ENCODE measurements around the gene POLR2E.

GRCh38 chr19:1076951-1077350 is 18.2 kb downstream of the POLR2E start:
- no peak for TF ChIP-seq ELF1 (tag; IDR thresholded peaks at IDR 0.05)
- TF ChIP-seq HDAC6 (IDR thresholded peaks at IDR 0.05; ENCODE audit: low read depth, low read length): no peak
- no peak for TF ChIP-seq ZNF133 (CRISPR knock-in tag; IDR thresholded peaks at IDR 0.05)
- no peak for TF ChIP-seq CEBPZ (IDR thresholded peaks at IDR 0.05; ENCODE audit: borderline replicate concordance, low read depth, low read length)

Data from K562 (cell line).